ENCODE data around the gene LENG9. TPM values are rescaled to one million over a fixed set of nuclear protein-coding genes. Genes with fewer than 3 reads are reported as not detected.
A peak's percentile ranks its signal among the peaks of the same experiment; 100 is the strongest.

Gene LENG9
- total and polyA plus RNA-seq, 2 of the 13 experiments (the other 11 are each of a cell fraction or from before 2014, with no cell fraction given) = 0.75 to 2.9 TPM

DNA sequence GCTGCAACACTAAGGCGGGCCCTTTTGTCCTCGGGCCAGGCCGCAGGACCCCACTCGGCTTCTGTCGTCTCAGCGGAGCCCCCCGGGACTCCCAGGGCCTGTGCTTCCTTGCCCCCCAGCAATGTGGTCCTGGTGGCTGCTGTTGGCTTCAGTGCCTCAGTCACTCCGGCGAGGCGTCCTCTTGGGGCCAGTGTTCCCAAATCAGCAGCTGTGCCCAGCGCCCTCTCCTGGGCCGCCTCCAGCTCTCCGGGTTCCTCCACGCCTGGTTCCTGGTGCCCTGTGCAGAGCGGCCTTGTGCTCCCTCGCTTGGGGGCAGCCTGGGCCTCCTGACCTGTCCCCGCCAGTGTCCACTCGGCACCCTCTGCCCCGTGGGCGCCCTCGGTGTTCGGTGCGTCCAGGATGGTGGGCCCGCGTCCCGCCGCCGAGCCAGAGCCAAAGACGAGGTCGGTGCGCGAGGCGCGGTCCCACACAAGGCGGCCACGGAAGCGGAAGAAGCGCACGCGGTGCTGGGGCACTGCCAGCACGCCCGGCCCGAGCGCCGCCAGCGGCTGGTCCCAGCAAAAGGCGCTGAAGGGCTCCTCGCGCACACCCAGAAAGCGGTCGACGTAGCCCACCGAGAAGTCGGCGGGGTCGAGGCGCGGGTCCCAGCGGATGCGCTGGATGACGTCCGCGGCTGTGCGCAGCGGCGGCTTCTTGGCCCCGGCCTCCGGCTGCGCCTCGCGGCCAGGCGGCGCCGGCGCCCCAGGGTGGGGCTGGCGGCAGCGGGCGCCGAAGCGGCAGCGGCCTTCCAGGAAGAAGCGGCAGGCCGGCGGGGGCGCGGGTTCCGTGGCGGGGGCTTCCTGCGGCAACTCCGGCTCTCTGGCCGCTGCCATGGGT is 685 bp downstream of the LENG9 start (continued):
- no peak for TF ChIP-seq HCFC1 (IDR thresholded peaks at IDR 0.05; ENCODE audit: low read depth, low read length)
- TF ChIP-seq, protein P1, sequence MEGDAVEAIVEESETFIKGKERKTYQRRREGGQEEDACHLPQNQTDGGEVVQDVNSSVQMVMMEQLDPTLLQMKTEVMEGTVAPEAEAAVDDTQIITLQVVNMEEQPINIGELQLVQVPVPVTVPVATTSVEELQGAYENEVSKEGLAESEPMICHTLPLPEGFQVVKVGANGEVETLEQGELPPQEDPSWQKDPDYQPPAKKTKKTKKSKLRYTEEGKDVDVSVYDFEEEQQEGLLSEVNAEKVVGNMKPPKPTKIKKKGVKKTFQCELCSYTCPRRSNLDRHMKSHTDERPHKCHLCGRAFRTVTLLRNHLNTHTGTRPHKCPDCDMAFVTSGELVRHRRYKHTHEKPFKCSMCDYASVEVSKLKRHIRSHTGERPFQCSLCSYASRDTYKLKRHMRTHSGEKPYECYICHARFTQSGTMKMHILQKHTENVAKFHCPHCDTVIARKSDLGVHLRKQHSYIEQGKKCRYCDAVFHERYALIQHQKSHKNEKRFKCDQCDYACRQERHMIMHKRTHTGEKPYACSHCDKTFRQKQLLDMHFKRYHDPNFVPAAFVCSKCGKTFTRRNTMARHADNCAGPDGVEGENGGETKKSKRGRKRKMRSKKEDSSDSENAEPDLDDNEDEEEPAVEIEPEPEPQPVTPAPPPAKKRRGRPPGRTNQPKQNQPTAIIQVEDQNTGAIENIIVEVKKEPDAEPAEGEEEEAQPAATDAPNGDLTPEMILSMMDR (CRISPR knock-in tag; IDR thresholded peaks at IDR 0.05) = peak; percentile 70
- TF ChIP-seq NCOA1 (CRISPR knock-in tag; IDR thresholded peaks at IDR 0.05) = peak; percentile 87
- TF ChIP-seq, protein P2, sequence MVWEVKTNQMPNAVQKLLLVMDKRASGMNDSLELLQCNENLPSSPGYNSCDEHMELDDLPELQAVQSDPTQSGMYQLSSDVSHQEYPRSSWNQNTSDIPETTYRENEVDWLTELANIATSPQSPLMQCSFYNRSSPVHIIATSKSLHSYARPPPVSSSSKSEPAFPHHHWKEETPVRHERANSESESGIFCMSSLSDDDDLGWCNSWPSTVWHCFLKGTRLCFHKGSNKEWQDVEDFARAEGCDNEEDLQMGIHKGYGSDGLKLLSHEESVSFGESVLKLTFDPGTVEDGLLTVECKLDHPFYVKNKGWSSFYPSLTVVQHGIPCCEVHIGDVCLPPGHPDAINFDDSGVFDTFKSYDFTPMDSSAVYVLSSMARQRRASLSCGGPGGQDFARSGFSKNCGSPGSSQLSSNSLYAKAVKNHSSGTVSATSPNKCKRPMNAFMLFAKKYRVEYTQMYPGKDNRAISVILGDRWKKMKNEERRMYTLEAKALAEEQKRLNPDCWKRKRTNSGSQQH (CRISPR knock-in tag; IDR thresholded peaks at IDR 0.05; ENCODE audit: low read depth) = no peak
- no peak for TF ChIP-seq NFYB (CRISPR knock-in tag; IDR thresholded peaks at IDR 0.05)
- TF ChIP-seq, protein P3, sequence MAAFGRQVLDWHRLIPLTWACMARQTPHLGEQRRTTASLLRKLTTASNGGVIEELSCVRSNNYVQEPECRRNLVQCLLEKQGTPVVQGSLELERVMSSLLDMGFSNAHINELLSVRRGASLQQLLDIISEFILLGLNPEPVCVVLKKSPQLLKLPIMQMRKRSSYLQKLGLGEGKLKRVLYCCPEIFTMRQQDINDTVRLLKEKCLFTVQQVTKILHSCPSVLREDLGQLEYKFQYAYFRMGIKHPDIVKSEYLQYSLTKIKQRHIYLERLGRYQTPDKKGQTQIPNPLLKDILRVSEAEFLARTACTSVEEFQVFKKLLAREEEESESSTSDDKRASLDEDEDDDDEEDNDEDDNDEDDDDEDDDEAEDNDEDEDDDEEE (CRISPR knock-in tag; IDR thresholded peaks at IDR 0.05) = no peak; the same call in 1 of the 2 replicates
- TF ChIP-seq, protein P4, sequence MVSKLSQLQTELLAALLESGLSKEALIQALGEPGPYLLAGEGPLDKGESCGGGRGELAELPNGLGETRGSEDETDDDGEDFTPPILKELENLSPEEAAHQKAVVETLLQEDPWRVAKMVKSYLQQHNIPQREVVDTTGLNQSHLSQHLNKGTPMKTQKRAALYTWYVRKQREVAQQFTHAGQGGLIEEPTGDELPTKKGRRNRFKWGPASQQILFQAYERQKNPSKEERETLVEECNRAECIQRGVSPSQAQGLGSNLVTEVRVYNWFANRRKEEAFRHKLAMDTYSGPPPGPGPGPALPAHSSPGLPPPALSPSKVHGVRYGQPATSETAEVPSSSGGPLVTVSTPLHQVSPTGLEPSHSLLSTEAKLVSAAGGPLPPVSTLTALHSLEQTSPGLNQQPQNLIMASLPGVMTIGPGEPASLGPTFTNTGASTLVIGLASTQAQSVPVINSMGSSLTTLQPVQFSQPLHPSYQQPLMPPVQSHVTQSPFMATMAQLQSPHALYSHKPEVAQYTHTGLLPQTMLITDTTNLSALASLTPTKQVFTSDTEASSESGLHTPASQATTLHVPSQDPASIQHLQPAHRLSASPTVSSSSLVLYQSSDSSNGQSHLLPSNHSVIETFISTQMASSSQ (IDR thresholded peaks at IDR 0.05; ENCODE audit: low read depth) = no peak
- TF ChIP-seq, protein P4 (CRISPR knock-in tag; IDR thresholded peaks at IDR 0.05; ENCODE audit: borderline replicate concordance) = 0 out of 2 replicates have a peak, but pooled peaks have one; percentile 18
- peak; percentile 70; the same call in 1 of the 2 replicates for TF ChIP-seq HOXA9 (CRISPR knock-in tag; IDR thresholded peaks at IDR 0.05; ENCODE audit: borderline replicate concordance)
- TF ChIP-seq SOX6 (IDR thresholded peaks at IDR 0.05) = no peak
- TF ChIP-seq SOX6 (CRISPR knock-in tag; IDR thresholded peaks at IDR 0.05) = peak; percentile 30; the same call in 1 of the 2 replicates
- TF ChIP-seq, protein P5, sequence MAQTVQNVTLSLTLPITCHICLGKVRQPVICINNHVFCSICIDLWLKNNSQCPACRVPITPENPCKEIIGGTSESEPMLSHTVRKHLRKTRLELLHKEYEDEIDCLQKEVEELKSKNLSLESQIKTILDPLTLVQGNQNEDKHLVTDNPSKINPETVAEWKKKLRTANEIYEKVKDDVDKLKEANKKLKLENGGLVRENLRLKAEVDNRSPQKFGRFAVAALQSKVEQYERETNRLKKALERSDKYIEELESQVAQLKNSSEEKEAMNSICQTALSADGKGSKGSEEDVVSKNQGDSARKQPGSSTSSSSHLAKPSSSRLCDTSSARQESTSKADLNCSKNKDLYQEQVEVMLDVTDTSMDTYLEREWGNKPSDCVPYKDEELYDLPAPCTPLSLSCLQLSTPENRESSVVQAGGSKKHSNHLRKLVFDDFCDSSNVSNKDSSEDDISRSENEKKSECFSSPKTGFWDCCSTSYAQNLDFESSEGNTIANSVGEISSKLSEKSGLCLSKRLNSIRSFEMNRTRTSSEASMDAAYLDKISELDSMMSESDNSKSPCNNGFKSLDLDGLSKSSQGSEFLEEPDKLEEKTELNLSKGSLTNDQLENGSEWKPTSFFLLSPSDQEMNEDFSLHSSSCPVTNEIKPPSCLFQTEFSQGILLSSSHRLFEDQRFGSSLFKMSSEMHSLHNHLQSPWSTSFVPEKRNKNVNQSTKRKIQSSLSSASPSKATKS (CRISPR knock-in tag; IDR thresholded peaks at IDR 0.05) = no peak
- TF ChIP-seq MXD4 (CRISPR knock-in tag; IDR thresholded peaks at IDR 0.05) = peak; percentile 22; the same call in 1 of the 2 replicates
- TF ChIP-seq ZBTB3 (CRISPR knock-in tag; IDR thresholded peaks at IDR 0.05; ENCODE audit: borderline replicate concordance, low read depth) = no peak
- no peak for TF ChIP-seq ZNF383 (CRISPR knock-in tag; IDR thresholded peaks at IDR 0.05; ENCODE audit: borderline replicate concordance)
- no peak for TF ChIP-seq KAT8 (CRISPR knock-in tag; IDR thresholded peaks at IDR 0.05)
- TF ChIP-seq CC2D1A (CRISPR knock-in tag; IDR thresholded peaks at IDR 0.05) = peak; percentile 85; the same call in 1 of the 2 replicates

All from HepG2 (cell line).